ENCODE data around the gene C9orf152.

DNA sequence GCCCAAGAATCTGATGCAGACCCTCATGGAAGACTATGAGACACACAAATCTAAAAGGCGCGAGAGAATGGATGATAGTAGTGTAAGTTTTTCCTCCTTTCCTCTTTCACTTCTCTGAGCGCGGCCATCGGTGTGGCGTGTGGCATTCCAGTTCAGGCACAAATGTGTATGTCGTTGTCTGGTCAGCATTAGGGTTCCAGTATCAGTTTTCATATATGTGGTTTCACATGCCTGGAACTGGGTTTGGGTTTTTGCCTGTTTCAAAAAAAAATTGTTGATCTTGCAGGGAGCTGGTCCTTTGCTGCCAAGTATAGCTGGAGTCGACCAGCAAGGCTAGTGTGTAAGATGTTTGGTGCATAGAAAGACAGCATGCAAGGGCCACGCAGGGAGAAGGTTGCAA is 51.5 kb downstream of the C9orf152 start:
- TF ChIP-seq CTCF (conservative IDR thresholded peaks at IDR 0.05; ENCODE audit: low read depth, low read length), result no peak
- TF ChIP-seq EZH2 (IDR thresholded peaks at IDR 0.05; ENCODE audit: borderline replicate concordance, low read depth, low read length, poor library complexity, severe bottlenecking), result no peak

Data from A673 (cell line).